Fibroblast of the aortic adventitia (primary cell): ENCODE results near the gene LRP1B. TPM values are rescaled to one million over a fixed set of nuclear protein-coding genes. Genes with fewer than 3 reads are reported as not detected.
A peak's percentile ranks its signal among the peaks of the same experiment; 100 is the strongest.

Experiments used
- DNase-seq: peaks from one replicate; pipeline ENCODE4 v3.0.0-alpha.2; 2010; ENCODE audit warnings: low read depth
- H3K4me3 ChIP-seq: 2 replicates; pipeline ENCODE4 v1.5.1; 2011; ENCODE audit warnings: low read depth, mild to moderate bottlenecking, control low read depth, low read length, moderate library complexity
- CTCF ChIP-seq: IDR thresholded peaks from 2 replicates; pipeline ENCODE4 v1.5.1; 2011; ENCODE audit warnings: mild to moderate bottlenecking, low read length, control low read depth, inconsistent platforms; ENCODE audit not compliant: insufficient read depth
- total RNA-seq: library from RNA; depleted of rRNA; stranded (reverse); fragments of >200 nt; gene quantifications from 2 replicates; pipeline ENCODE4 v1.2.3, GENCODE V29; 2012; ENCODE audit warnings: low replicate concordance

LRP1B gene
- total RNA-seq, 1 donor = 0.36 TPM

DNA sequence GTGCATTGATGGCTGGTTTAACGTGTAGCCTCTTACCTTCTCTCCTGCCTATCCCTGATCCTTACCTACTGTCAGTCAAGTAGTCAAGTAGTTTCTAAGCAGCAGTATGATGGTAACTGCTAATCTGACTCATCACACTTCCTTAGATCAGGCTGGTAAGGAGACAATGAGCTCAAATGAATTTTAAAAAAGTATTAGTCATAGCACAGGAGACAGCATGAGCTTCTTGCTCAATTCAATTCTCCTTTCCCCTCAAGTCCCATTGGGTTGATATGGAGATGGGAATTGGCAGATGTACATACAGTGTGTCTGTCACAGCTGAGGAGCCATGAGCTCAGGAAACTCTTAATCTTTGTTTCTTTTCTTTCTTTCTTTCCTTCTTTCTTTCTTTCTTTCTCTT is 799.7 kb downstream of the LRP1B start:
- DNase-seq = peak; percentile 35
- no peak for TF ChIP-seq CTCF
- H3K4me3 ChIP-seq = no peak overlapping the region

DNA sequence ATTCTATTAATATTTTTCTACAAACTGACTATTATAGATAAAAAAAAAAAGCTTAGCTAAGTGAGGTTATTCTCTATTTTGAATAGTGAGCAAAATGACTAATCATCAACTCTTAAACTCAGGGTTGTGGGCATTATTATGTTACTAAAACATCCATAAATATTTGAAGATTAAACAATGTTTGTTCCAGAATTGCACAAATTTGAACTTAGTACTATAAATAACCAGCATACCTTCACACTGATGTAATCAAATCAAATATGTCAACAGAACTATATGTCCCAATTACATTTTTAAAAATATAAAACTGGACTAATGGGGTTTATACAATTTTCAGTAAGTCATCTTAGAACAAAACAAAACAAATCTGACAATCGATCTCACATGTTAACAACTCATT is 800.9 kb downstream of the LRP1B start:
- no peak overlapping the region for H3K4me3 ChIP-seq
- TF ChIP-seq CTCF = no peak
- DNase-seq = peak; percentile 8

DNA sequence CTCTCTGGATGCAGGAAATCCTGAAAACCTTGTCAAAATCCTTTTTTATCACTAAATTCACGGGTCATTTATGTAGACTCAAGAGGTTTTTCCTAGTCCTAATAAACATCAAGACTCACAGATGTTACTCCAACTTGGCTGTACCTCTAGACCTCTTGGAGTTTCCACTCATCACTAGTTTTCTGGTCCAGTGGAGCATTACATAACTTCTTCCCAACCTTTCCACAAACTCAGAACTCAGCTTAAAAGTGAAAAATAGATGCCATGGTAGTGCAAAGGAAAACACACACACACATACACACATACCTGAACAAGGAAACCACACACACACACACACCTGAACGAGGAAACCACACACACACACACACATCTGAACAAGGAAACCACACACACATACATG is 807.2 kb downstream of the LRP1B start:
- no peak overlapping the region for H3K4me3 ChIP-seq
- DNase-seq = no peak
- TF ChIP-seq CTCF = no peak

GRCh38 chr2:141317986-141318385 is 812.8 kb downstream of the LRP1B start:
- H3K4me3 ChIP-seq = no peak overlapping the region
- no peak for TF ChIP-seq CTCF
- peak; percentile 1 for DNase-seq

DNA sequence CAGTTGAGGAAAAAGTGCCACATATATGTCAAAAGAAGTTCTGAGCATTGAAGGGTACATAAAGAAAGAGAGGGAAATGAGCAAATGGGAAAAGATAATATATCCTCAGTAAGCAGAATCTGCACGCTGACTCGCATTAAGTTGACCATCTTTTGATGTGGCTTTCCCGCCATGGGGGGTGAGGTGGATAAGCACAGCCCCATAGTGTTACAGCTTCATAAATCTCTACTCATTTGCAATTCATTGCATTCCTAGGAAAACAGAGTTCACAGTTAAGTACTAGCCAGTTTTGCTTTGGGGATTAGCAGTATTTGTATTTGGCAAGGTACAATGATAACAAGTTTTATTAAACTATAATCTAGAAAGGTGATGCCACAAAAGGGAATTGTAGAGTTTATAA is 814.2 kb downstream of the LRP1B start:
- no peak for DNase-seq
- no peak for TF ChIP-seq CTCF
- H3K4me3 ChIP-seq = no peak overlapping the region

GRCh38 chr2:141316103-141316502 is 814.7 kb downstream of the LRP1B start:
- TF ChIP-seq CTCF = no peak
- H3K4me3 ChIP-seq = no peak overlapping the region
- no peak for DNase-seq

GRCh38 chr2:141313972-141314371 is 816.8 kb downstream of the LRP1B start:
- no peak for TF ChIP-seq CTCF

More at GRCh38 chr2:141313972-141314371, 816.8 kb downstream of the LRP1B start:
- no peak overlapping the region for H3K4me3 ChIP-seq
- no peak for DNase-seq
